GM13977 (cell line): ENCODE measurements around the gene RNF144A.

ENCODE experiments used
- DNase-seq: peaks from one replicate; pipeline ENCODE4 v3.0.0; 2012; ENCODE audit warnings: low spot score
- CTCF ChIP-seq: IDR thresholded peaks from 2 replicates; pipeline ENCODE4 v1.5.1; 2012; ENCODE audit warnings: mild to moderate bottlenecking, control low read depth; ENCODE audit not compliant: insufficient read depth; ENCODE audit errors: extremely low read depth, missing control alignments
- in situ Hi-C: fragments of 300-500 bp; cut with MboI; formaldehyde crosslinking; loops from one replicate; pipeline ENCODE4 v1.12.0; 2022; ENCODE audit warnings: low sequenced_read_pairs, low pct_unique_long_range_greater_than_20kb, mixed read lengths, inconsistent platforms; ENCODE audit not compliant: unreplicated experiment

The RNF144A gene

GRCh38 chr2:7032371-7032770 is 115.2 kb downstream of the RNF144A start:
- no peak for DNase-seq
- in situ Hi-C loops, result no loop called here
- no peak for TF ChIP-seq CTCF

DNA sequence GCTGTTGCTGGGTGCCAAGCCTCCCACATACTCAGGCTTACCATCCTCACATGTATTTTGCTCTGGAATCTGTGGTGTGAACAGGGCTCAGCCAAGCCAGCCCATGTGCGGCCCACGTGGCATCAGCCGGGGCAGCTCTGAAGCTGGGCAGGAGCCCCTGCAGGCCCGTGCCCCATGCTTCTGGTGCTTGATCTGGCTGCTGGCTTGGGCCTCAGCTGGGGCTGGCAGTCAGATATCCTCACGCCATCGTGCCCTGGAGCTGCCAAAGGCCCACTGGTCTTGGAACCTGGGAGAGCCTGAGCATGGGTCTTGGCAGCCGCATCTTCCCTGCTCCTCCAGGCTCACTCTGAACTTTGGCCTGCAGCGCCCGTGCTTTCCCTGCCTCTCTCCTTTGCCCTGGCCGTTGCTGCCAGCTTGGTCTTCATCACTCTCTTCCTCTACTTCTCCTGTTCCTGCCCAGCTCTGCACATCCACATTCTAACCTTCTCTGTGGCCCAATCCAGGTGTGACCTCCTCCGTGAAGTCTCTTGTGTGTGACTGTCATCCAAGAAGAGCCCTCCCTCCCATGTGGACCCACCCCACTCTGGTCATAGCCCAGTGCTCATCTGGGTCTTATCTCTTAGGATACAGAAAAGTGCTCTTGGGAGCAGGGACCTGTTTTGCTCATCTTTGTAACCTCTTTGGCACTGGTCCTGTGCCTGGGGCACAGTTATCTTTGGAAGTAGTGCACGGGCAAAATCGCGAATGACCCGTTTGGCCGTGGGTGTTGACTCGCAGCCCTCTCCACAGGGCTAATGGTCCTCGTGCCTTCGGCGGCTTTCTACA is 116.1 kb downstream of the RNF144A start:
- no peak for TF ChIP-seq CTCF
- in situ Hi-C loops, result no loop called here
- no peak for DNase-seq

DNA sequence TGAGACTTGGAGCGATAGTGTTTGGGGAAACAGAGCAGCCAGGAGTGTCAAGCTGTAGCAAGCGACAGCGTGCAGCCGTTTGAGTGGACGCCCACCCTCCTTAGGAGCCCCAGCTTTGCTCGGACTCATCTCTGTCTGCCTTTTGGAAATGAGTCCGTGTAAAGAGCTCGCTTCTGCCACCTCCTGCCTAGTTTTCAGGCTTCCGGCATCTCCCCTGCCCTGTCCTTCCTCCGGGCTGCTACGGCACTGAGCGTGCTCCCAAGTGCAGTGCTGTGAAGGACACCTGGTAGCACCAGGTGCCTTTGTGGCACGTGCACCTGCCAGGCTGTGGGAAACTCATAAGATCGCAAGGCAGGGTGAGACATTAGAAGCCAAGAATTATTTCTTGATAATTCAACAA is 117.1 kb downstream of the RNF144A start:
- in situ Hi-C loops, result no loop called here
- no peak for DNase-seq
- TF ChIP-seq CTCF, result no peak

DNA sequence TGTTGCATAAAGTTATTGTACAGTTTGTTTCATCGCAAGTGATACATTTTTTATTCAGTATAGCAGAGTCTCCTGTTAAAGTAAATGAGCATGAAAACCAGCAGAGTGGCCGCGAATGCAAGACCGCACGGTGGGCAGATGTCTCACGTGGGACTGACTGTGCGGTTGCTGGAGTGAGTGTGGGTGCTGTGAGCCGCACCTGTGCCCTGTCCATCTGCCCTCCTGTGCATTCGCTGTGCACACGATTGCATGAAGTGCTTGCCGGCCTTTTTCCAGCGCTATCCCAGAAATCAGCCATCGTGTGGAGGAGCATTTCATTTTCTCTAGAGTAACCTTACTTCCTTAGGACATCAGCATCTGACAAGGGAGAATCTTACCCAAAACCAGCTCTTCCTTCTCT is 118.7 kb downstream of the RNF144A start:
- TF ChIP-seq CTCF, result no peak
- in situ Hi-C loops, result no loop called here
- DNase-seq, result no peak

DNA sequence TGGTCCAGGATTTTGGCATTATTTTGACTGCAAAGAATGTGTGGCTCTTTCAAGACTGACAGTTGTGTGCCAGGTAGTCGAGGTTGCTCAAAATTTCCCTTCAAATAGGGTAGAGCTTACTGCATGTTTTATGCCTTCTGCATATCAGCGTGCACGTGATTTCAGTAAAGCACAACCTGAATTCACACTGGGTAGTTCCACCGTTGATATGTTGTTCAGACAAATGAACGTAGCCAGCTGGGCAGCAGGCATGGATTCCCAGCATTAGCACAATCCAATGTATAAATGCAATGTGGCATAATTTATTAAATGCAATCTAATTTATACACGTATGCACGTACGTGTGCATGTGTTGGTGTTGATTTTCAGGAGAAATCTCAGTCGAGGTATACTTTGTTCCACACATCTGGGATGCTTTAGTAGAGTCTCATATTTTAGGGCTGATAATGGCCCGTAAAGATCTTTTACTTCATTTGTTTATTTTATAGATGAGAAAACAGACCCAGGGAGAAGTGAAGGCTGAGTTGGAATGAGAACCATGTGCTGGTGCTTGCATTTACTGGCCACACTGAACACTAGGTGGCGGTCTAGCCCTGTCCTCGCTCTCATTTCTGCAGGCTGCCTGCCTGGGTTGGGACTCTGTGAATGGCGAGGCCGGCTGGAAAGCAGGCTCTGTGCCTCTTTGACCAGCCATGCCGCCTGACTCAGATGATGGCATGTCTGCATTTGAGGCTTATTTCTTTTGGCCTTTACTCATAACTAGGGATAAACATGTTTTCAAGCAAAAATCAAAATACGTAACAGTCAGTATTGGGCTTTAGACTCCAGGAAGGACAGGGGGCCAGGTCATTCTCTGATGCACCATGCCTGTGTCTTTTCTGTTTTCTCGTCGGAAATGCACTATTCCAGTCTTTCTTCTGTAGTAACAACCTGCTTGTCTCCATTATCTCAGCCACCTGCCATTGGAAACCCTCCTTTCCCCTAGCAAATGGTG is 120.4 kb downstream of the RNF144A start:
- TF ChIP-seq CTCF, result peak; percentile 87
- peak; percentile 80 for DNase-seq

GRCh38 chr2:7040547-7040946 is 123.3 kb downstream of the RNF144A start:
- in situ Hi-C loops, result no loop called here
- DNase-seq, result no peak
- TF ChIP-seq CTCF, result no peak

More for the DNA sequence above, 120.4 kb downstream of the RNF144A start:
- in situ Hi-C loops, result no loop called here
